ENCODE measurements around the gene EGFR.

The EGFR gene

DNA sequence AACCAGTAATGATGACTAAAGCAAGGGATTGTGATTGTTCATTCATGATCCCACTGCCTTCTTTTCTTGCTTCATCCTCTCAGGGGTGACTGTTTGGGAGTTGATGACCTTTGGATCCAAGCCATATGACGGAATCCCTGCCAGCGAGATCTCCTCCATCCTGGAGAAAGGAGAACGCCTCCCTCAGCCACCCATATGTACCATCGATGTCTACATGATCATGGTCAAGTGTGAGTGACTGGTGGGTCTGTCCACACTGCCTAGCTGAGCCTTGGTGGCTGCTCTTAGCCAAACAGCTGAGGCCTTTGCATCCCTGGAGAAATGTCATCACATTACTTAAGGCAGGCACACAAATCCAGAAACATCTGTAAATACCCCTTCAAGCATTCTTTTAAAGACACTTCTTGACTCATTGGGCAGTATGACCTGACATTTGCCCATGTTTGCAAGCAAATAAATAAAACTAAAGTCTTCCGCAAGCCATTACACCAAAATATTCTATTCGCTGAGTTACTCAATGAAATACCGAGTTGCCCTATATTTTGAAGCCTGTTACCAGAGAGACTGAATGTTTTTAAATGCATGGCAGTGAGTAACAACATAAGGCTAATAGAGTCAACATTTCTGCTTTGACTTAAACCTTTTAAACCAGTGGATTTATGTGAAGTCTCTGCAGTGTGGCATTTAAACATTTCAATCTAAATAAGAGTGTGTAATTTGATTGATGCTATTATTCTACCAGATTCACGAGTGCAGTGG, 180.0 kb downstream of the EGFR start:
- TF ChIP-seq, protein P1, sequence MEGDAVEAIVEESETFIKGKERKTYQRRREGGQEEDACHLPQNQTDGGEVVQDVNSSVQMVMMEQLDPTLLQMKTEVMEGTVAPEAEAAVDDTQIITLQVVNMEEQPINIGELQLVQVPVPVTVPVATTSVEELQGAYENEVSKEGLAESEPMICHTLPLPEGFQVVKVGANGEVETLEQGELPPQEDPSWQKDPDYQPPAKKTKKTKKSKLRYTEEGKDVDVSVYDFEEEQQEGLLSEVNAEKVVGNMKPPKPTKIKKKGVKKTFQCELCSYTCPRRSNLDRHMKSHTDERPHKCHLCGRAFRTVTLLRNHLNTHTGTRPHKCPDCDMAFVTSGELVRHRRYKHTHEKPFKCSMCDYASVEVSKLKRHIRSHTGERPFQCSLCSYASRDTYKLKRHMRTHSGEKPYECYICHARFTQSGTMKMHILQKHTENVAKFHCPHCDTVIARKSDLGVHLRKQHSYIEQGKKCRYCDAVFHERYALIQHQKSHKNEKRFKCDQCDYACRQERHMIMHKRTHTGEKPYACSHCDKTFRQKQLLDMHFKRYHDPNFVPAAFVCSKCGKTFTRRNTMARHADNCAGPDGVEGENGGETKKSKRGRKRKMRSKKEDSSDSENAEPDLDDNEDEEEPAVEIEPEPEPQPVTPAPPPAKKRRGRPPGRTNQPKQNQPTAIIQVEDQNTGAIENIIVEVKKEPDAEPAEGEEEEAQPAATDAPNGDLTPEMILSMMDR (IDR thresholded peaks at IDR 0.05; ENCODE audit: borderline replicate concordance, control extremely low read depth, extremely low read depth, insufficient read depth, missing control alignments), result no peak
- in situ Hi-C loops (cut with MboI; ENCODE audit: low sequenced_read_pairs, unreplicated experiment), result no loop called here
- DNase-seq (ENCODE audit: low spot score), result no peak

DNA sequence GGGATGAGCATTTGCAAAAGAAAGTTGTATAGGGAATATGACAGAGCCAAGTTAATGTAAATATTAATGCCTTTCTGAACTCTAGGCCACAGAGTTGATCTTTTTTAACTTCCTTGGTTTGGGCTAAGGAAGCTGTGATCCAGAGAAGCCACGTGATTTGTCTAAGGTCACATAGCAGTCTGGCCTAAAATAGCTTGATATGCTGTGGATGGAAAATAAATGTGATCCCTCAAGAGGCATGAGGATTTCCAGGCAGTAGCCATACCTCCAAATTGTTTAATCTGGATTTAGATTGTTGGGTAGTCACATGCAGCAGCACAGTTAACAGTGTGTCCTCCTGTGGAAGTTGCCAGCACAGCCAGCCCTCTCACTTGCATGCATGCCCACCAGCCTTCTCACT, 180.6 kb downstream of the EGFR start:
- in situ Hi-C loops (cut with MboI; ENCODE audit: low sequenced_read_pairs, unreplicated experiment), result no loop called here
- no peak for DNase-seq (ENCODE audit: low spot score)
- TF ChIP-seq, protein P1 (IDR thresholded peaks at IDR 0.05; ENCODE audit: borderline replicate concordance, control extremely low read depth, extremely low read depth, insufficient read depth, missing control alignments), result no peak

DNA sequence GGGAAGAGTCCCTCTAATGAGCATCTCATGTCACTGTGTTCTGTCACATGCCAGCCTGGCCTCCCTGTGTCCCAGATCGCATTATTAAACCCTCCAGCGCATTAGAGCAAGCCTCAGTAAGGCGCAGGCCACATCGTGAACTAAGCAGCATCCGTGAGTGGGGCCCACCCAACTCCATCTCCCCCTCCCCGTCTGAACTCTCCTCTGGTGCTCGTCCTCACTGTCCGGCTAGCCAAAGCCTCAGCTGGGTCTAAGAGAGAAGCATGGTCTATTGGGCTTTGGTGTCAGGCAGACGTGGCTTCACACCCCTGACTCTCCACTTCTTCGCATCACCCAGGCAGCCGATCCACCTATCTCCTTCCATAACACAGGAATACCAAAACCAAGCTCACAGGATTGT, 181.6 kb downstream of the EGFR start:
- no peak for DNase-seq (ENCODE audit: low spot score)
- in situ Hi-C loops (cut with MboI; ENCODE audit: low sequenced_read_pairs, unreplicated experiment), result no loop called here
- TF ChIP-seq, protein P1 (IDR thresholded peaks at IDR 0.05; ENCODE audit: borderline replicate concordance, control extremely low read depth, extremely low read depth, insufficient read depth, missing control alignments), result no peak

DNA sequence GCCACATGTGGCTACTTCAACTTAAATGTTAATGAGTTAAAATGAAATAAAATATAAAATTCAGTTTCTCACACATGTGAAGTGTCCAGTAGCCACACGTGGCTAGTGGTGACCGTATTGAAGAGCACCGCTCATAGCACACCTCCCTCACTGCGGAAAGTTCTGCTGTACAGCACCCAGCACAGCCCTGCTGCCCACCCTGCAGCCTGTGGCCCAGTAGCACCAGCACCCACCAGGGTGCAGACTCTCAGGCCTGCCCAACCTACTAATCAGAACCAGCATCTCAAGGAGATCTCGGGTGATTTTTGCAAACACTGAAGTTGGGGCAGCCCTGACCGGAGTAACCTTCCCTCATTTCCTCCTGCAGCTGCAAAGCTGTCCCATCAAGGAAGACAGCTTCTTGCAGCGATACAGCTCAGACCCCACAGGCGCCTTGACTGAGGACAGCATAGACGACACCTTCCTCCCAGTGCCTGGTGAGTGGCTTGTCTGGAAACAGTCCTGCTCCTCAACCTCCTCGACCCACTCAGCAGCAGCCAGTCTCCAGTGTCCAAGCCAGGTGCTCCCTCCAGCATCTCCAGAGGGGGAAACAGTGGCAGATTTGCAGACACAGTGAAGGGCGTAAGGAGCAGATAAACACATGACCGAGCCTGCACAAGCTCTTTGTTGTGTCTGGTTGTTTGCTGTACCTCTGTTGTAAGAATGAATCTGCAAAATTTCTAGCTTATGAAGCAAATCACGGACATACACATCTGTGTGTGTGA, 183.5 kb downstream of the EGFR start:
- TF ChIP-seq, protein P1 (IDR thresholded peaks at IDR 0.05; ENCODE audit: borderline replicate concordance, control extremely low read depth, extremely low read depth, insufficient read depth, missing control alignments), result no peak
- no peak for DNase-seq (ENCODE audit: low spot score)
- in situ Hi-C loops (cut with MboI; ENCODE audit: low sequenced_read_pairs, unreplicated experiment), result no loop called here

DNA sequence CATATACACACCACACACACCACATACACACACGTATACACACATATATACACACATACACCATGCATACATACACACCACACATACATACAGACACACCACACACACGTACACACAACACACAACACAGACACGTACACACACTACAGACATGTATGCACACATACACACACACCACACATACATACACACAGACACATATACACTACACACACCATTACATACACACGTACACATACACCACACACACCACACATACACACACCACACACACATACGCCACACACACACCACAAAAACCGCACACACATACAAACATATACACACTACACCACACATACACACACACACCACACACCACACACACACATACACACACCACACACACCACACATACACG, 184.5 kb downstream of the EGFR start:
- TF ChIP-seq, protein P1 (IDR thresholded peaks at IDR 0.05; ENCODE audit: borderline replicate concordance, control extremely low read depth, extremely low read depth, insufficient read depth, missing control alignments), result no peak
- DNase-seq (ENCODE audit: low spot score), result no peak
- in situ Hi-C loops (cut with MboI; ENCODE audit: low sequenced_read_pairs, unreplicated experiment), result no loop called here

DNA sequence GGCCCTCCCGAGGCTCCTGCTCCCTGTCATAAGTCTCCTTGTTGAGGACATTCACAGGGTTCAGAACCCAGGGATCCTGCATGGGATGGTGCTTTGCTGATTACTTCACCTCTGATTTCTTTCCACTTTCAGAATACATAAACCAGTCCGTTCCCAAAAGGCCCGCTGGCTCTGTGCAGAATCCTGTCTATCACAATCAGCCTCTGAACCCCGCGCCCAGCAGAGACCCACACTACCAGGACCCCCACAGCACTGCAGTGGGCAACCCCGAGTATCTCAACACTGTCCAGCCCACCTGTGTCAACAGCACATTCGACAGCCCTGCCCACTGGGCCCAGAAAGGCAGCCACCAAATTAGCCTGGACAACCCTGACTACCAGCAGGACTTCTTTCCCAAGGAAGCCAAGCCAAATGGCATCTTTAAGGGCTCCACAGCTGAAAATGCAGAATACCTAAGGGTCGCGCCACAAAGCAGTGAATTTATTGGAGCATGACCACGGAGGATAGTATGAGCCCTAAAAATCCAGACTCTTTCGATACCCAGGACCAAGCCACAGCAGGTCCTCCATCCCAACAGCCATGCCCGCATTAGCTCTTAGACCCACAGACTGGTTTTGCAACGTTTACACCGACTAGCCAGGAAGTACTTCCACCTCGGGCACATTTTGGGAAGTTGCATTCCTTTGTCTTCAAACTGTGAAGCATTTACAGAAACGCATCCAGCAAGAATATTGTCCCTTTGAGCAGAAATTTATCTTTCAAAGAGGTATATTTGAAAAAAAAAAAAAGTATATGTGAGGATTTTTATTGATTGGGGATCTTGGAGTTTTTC, 186.5 kb downstream of the EGFR start:
- in situ Hi-C loops (cut with MboI; ENCODE audit: low sequenced_read_pairs, unreplicated experiment), result no loop called here
- TF ChIP-seq, protein P1 (IDR thresholded peaks at IDR 0.05; ENCODE audit: borderline replicate concordance, control extremely low read depth, extremely low read depth, insufficient read depth, missing control alignments), result no peak
- no peak for DNase-seq (ENCODE audit: low spot score)

Measured in GM13976 (cell line).